LoVo (cell line): ENCODE measurements around the gene ELN.

ENCODE experiments used
- DNase-seq: peaks from one replicate; pipeline ENCODE4 v3.0.0-alpha.2; 2016; ENCODE audit warnings: low spot score

Gene ELN

GRCh38 chr7:74063646-74064045 lies 35.7 kb downstream of the ELN start:
- no peak for DNase-seq

DNA sequence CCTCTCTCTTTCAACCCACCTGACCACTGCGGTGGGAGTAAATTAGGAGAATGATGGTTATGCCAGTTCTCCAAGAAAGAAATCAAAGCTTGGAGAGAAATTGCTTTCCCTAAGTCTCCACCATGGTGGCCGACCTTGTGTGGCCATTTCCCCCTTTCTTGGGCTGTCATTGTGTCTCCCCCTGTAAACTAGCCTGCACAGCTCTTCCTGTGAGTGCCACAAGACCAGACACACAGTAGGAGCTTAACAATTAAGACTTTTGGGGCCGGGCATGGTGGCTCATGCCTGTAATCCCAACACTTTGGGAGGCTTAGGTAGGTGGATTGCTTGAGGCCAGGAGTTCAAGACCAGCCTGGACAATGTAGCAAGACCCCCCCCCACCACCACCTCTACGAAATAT lies 36.7 kb downstream of the ELN start:
- no peak for DNase-seq

DNA sequence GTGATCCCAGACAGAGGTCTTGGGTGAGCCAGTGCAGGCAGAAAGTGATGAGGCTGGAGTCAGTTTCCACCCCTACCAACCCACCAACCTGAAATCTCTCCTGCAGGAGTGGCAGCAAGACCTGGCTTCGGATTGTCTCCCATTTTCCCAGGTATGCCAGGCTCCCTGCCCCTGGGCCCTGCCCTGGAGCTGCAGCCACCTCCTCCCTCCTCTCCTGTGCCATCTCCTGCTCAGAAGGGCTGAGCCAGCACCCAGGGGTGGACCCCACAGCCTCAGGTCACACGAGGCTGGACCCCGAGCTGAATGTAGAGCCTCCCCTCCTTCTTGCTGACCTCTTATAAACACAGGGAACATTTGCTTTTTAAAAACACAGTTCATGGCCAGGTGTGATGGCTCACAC lies 38.7 kb downstream of the ELN start:
- DNase-seq = no peak

DNA sequence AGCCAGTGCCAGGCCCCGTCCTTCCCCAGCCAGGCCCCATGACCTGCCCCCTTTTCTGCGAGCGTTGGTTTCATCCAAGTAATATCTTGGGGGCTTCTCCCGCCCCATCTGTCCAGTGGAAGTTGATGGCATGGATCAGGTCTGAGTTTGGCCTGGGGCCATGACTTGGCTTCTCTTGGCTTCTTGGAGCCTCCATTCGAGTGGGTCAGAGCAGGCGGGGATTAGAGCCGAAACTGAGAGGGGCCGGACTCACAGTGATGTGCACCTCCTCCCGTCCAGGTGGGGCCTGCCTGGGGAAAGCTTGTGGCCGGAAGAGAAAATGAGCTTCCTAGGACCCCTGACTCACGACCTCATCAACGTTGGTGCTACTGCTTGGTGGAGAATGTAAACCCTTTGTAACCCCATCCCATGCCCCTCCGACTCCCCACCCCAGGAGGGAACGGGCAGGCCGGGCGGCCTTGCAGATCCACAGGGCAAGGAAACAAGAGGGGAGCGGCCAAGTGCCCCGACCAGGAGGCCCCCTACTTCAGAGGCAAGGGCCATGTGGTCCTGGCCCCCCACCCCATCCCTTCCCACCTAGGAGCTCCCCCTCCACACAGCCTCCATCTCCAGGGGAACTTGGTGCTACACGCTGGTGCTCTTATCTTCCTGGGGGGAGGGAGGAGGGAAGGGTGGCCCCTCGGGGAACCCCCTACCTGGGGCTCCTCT lies 40.6 kb downstream of the ELN start:
- DNase-seq = no peak

DNA sequence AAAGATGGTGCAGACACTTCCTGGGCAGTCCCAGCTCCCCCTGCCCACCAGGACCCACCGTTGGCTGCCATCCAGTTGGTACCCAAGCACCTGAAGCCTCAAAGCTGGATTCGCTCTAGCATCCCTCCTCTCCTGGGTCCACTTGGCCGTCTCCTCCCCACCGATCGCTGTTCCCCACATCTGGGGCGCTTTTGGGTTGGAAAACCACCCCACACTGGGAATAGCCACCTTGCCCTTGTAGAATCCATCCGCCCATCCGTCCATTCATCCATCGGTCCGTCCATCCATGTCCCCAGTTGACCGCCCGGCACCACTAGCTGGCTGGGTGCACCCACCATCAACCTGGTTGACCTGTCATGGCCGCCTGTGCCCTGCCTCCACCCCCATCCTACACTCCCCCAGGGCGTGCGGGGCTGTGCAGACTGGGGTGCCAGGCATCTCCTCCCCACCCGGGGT lies 41.1 kb downstream of the ELN start:
- no peak for DNase-seq

GRCh38 chr7:74069790-74070618 lies 42.0 kb downstream of the ELN start:
- no peak for DNase-seq

DNA sequence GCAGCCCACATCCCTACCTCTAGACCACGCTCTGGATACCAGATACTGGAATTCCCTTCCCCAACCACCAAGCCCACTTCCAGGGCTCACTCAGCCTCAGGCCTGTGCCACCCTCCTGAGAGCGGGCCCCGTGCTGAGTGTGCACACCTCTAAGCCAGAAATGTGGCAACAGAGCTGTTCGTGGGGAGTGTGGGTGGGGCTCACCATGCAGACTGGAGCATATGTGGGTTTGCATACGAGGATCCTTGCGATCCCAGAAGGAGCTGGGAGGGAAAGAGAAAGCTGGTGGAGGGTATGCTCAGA lies 42.6 kb downstream of the ELN start:
- DNase-seq = no peak

- no peak for DNase-seq
These were observed 43.1 kb downstream of the ELN start for GRCh38 chr7:74071121-74071520.

GRCh38 chr7:74074770-74075169 lies 46.8 kb downstream of the ELN start:
- no peak for DNase-seq

GRCh38 chr7:74078461-74078860 lies 50.5 kb downstream of the ELN start:
- DNase-seq = no peak

GRCh38 chr7:74082770-74083116 lies 54.8 kb downstream of the ELN start:
- DNase-seq = no peak

- peak; percentile 92 for DNase-seq
These were observed 55.3 kb downstream of the ELN start, which contains the start of gene LIMK1 for GRCh38 chr7:74083117-74083876. Gene LIMK1, plus strand, starts transcription at chr7:74083804. Its CDS starts 187 bp downstream, at chr7:74083991.

DNA sequence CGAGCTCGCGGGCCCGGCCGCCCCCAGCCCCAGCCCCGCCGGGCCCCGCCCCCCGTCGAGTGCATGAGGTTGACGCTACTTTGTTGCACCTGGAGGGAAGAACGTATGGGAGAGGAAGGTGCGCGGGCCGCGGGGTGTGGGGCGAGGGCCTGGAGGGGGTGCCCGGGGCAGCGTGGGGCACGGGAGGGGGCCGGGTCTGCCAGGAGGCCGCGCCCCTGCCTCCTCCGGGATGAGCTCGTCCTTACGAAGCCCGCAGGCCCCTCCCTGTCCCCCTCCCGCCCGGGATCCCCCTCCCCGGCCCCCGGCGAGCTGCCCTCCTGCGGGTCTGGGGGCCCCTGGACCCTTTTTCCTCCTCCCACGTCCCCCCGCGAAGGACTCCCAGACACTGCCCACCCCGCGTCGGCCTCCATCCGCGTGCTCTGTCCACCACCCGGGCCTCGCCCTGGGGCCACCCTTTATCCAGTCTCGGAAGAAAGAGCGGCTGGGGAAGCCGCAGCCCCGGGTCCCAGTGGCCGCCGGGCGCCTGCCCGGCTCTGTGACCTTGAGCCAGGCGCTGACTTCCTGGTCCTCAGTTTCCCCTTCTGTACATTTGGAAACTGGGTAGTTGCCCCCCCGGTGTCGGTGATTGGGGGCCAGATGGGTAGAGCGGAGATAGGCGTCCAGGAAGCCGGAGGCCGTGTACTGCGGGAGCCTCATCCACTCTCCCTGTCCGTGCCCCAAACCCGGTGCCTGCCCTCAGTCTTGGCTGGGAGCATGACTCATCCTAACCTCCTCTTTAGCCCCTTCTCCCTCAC lies 56.2 kb downstream of the ELN start:
- peak; percentile 49 for DNase-seq

DNA sequence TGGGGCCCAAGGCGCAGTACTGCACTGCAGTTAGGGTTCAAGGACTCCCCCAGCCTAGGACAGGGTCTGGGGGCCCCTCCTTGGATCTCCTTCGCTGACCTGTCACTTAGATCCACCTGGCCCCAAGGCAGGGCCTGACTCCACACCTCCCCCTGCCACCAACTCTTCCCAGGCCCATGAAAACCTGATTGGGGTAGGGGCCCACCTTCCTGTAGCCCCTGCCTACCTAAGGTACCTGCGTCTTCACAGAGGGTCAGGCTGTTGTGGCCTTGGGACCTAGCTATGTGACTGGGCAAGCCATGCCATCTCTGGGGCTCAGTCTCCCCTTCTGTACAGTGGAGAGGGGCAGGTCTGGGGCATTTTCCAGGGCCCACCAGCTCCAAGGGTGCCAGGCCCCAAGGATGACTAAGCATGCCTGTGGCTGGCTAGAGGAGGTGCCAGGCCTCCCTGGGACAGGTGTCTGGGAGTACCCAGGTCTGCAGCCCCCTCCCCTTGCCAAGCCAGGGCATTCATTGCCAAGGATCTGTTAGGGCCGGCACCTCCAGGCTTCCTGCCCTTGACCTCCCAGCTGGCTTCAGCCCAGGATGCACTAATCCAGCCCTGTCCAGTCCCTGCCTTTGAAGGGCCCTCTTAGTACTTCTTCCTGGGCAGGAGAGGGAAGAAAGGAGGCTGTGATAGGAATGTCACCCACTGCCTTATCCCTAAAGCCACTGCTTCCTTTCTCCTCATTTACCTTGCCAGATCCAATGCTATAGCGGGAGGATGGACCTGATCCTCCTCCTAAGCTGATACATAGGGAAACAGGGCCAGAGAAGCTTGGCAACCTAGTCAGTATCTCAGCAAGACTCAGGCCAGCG lies 57.0 kb downstream of the ELN start:
- no peak for DNase-seq

- no peak for DNase-seq
These were observed 59.9 kb downstream of the ELN start for GRCh38 chr7:74087791-74088453.

GRCh38 chr7:74092321-74092963 lies 64.5 kb downstream of the ELN start:
- DNase-seq = no peak

GRCh38 chr7:74092964-74093471 lies 65.0 kb downstream of the ELN start:
- DNase-seq = no peak

GRCh38 chr7:74093671-74094223 lies 65.8 kb downstream of the ELN start:
- DNase-seq = no peak
